Fibroblast of peridontal ligament (primary cell): Measurements from ENCODE around the gene ACOX3.

ENCODE experiments used
- DNase-seq: peaks from one replicate; pipeline ENCODE4 v3.0.0-alpha.2; 2010; ENCODE audit errors: extremely low read depth

The ACOX3 gene

GRCh38 chr4:8374851-8375649 is 65.5 kb downstream of the ACOX3 start:
- no peak for DNase-seq

- no peak for DNase-seq
Measured at GRCh38 chr4:8373973-8374545, 66.5 kb downstream of the ACOX3 start.

DNA sequence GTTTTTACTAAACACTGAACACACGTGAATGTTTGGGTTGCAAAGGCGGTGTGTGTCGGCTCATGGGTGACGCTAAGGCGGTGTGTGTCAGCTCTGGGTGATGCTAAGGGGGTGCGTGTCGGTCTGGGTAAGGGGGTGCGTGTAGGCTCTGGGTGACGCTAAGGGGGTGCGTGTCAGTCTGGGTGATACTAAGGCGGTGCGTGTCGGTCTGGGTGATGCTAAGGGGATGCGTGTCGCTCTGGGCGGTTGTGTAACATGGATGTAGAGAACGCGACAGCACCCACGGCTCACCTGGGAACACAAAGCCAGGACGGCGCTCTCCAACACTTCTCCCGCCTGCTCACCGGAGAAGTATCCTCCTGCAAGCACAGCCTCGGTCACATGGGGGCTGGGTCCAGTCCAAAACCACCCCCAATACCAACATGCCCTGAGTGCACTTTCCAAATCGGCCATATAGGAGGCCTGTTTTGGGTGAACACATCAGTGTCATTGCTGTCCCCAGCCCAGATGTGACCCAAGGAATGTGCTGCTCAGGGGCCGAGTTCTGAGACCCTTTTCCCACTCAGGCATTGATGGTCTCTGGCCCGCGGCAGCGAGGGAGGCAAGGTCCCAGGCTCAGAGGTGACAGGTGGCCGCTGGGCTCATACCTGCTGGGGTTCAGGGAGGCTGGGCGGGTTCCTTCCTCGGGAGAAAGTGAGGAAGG is 67.1 kb downstream of the ACOX3 start:
- DNase-seq, result no peak

DNA sequence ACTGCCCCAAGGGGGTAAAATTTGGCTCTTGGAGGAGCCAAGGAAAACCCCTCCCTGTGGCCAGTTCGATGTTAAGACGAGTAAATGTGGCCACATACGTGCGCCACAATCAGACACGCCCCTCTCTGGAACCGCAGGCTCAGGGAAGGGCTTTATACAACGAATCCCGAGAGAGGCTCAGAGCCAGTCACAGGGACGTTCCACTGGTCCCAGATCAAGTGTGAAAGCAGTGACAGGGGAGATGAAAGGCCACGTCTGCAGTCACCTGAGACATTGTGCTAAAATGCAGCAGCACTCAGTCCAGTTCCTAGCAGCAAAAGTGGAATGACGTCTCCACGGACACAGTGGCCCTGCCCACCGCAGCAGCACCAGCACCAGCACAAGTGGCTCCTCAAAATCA is 68.0 kb downstream of the ACOX3 start:
- no peak for DNase-seq

DNA sequence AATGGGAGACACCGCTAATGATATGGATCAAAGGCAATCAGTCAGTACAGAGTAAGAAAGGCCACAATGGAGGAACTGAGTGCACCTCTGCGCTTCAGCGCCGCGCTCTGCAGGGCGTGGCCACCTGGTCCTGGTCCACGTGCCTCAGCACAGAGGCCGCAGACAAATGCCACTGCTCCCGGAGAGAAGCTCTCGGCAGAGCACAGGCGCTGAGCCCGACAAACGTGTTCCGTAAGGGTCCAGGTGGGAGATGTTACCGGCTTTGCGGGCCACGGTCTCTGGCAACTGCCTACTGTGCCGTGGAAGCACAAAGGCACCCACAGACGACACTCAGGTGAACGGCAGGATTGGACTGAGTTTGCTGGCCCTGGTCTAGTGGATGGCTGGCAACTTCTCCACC is 68.9 kb downstream of the ACOX3 start:
- DNase-seq, result no peak

GRCh38 chr4:8370835-8371595 is 69.5 kb downstream of the ACOX3 start:
- DNase-seq, result no peak

DNA sequence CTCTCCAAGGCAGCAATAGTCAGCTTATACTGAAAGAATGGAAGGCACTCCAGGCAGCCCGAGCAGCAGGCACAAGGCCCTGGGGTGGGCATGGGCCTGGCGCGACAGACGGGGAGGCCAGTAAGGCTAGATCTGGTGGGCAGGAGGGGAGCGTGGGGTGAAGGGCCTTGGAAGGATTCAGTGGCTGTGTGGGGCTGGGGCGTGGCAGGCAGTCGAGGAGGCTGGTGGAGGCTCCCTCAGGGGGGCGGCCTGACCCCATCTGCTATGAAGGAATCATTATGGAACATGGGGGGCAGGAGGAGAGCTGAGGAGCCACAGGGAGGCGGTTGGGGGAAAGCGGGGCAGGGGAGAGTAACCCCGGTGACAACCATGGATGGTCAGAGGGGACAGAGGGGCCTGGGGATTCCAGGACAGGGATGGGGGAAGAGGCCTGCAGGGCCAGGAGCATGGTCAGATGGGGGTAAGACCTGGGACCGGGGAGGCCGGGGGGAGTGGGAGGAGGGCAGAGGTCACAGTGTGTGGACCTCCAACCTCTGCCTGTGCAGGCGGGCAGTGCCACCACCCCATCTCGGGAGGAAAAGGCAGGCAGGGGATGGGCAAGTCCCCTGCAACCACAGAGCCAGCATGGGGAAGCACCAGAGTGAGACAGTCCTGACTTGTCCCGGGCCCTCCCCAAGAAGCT is 70.3 kb downstream of the ACOX3 start:
- DNase-seq, result no peak

DNA sequence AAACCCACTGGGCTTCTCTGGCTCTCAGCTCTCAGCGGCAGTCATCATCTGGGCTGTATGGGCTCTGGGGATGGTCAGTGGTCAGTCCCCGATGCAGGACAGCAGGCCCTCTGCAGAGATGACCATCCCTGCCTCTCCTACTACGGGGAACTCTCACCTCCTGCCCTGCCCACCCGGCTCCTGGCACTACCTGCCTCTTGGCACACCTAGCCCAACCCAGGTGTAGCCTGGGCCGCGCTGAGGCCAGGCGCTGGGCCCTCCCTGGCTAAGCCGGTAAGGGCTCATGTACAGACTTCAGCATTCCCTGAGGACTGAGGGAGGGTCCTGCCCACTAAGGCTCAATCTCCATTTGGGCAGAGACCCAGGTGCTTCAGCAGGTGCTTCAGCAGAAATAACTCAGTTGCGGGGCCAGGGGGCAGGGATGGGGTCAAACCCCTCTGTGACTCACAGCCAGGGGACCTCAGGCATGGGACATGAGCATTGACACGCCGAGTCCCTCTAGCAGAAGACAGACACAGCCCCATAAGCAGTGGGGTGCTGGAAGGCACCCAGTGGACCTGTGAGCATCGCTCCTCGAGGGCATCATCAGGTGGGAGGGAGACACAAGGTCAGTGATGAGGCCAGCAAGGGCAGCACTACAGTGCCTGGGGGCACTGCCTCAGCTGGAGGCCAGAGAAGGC is 71.0 kb downstream of the ACOX3 start:
- DNase-seq, result no peak

DNA sequence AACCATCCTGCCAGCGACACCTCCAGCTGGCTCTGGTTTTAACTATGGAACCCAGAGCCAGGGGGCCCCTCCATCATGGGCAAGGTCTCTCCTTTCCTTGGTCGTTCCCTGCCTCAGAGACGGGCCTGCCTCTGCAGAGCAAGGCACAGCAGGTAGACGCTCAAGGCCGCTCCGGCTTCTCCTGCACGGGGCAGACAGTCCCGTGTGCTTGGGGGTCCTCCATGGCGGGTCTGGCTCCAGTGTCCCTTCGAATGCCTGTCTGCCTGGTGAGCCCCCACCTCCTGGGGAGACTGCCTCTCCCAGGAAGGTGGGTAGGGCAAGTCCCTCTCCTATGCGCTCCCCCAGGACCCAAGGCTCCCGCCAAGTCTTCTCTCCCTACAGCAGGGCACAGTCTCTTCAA is 71.5 kb downstream of the ACOX3 start:
- no peak for DNase-seq

GRCh38 chr4:8368061-8368481 is 72.5 kb downstream of the ACOX3 start:
- DNase-seq, result no peak

- no peak for DNase-seq
Measured at GRCh38 chr4:8366601-8367000, 73.9 kb downstream of the ACOX3 start.

GRCh38 chr4:8365951-8366350 is 74.6 kb downstream of the ACOX3 start:
- no peak for DNase-seq

DNA sequence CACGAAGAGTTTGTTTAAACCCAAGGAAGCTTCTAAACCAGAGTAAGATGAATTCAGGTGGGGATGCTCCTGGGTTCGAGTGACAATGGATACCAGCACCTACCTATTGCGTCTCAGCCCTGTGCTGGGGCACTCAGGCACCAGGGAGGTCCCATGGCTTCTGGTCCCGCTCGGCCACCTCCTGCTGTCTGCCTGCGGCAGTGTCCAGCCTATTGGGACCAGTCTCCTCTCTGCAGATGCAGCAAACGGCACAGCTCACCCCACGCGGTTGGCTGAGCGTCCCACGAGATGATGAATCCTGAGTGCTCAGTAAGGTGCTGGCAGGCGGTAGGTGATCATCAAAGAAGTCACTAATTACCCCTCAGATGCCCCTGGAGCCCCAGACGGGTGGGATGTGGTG is 75.2 kb downstream of the ACOX3 start:
- DNase-seq, result no peak

DNA sequence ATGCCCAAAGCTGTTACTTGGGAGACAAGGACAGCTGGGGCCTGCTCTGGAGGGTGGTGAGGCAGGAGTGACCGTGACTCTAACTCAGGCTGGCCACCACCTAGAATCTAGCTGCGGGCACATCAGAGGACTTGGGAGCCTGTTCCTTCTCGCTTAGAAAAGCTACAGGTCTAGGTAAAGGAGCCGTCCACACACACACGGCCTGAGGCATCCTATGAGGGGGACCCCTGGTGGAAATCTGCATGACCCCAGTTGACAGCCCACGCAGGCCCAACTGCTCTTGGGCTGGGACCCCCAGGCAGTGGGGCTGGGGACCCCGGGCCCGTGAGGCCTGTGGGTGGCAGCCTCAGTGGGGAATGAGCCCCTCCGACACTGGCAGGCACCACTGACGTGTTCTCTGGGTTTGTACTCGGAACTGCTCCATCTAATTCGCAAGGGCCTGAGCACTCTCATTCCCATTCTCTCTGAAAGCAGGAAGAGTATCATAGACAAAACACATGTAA is 75.6 kb downstream of the ACOX3 start:
- DNase-seq, result no peak

GRCh38 chr4:8364141-8364540 is 76.4 kb downstream of the ACOX3 start:
- DNase-seq, result no peak

GRCh38 chr4:8362483-8362882 is 78.0 kb downstream of the ACOX3 start:
- no peak for DNase-seq

DNA sequence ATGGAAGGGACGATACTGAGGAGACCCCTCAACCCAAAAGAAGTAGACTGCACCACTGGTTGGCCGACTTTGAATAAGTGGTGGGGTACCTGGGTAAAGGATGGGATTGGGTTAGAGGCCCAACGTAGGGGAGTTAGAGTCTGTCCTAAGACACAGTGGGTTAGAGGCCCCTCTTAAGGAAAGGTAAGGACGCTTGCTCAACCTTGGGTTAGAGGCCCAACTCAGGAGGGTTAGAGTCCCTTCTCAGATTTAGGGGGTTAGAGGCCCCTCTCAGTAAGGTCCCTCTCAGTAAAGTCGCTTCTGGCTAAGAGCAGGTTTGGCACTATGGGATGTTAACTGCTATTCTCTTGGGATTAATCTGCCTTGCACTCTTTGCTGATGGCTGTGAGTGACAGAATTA is 81.3 kb downstream of the ACOX3 start:
- no peak for DNase-seq

- no peak for DNase-seq
Measured at GRCh38 chr4:8356856-8357255, 83.7 kb downstream of the ACOX3 start.

DNA sequence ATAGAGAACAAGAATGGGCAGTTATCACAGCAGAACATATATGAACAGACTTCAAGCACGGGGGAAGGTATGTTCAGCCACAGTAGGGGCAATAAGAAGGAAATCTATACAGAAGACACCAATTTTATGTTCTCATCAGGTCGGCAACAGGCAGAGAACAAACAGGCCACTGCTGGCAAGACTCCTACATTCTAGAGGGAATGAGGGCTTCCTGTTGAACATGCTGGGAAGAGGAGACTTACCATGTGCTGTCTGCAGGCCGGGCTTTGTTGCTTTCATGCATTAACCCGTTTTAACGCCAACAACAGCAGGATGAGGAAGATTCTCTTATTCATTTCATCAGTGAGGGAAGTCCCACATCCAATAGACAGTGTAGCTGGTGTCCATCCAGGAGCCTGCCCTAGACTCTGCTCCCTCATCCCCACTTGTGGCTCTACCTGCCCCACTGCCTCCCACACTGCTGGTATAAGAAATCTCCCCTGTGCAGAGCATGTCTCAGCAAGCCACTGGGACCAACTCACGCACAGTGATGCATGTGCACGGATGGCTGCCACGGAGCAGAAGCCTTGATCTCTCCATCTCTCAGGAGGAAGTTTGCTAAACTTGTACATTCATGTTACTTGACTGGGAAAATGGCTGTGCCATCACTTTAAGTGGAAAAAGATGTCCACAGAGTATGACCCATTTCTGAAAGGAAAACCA is 84.5 kb downstream of the ACOX3 start:
- DNase-seq, result no peak

DNA sequence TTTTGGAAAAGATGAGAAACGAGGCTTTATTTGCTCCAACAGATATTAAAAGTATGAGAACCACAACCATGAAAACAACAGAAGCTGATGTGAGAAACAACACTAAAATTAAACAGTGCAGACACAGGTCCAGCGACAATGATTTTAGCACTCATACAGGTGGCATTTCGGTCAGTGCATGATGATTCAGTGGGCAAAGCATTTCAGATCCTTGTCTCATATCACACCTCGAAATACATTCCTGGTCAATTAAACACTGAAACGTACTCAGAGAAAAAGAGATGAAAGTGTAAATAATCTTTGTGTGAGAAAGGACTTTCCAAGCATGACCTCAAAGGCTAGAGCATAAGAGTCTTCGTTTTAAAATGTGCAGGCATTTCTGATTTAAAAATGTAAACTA is 85.2 kb downstream of the ACOX3 start:
- no peak for DNase-seq
